A549 (cell line): Measurements from ENCODE around the gene SLC46A1. TPM values are rescaled to one million over a fixed set of nuclear protein-coding genes. Genes with fewer than 3 reads are reported as not detected.

ENCODE experiments used
- BHLHE40 ChIP-seq: IDR thresholded peaks from 2 replicates; pipeline ENCODE4 v1.6.1; 2012; ENCODE audit warnings: low read depth, low read length, inconsistent platforms
- CBX8 ChIP-seq: fragments of 200-600 bp; sonication (generic); IDR thresholded peaks from 2 replicates; pipeline ENCODE4 v1.6.1; 2016
- CEBPB ChIP-seq, 2 experiments: fragments of >200 bp in 1 of 2; sonication (Bioruptor Twin) in 1 of 2; formaldehyde crosslinking in 1 of 2; IDR thresholded peaks; 2 replicates each; pipeline ENCODE4 v1.6.1; 2012 to 2016
- CHD2 ChIP-seq: fragments of 150-350 bp; IDR thresholded peaks from 2 replicates; pipeline ENCODE4 v1.6.1; 2014; ENCODE audit warnings: low read length; ENCODE audit not compliant: partially characterized antibody
- EHF ChIP-seq: fragments of 250-450 bp; sonication (Bioruptor Pico); IDR thresholded peaks from 2 replicates; pipeline ENCODE4 v1.5.0; 2020; ENCODE audit warnings: mild to moderate bottlenecking
- EHMT2 ChIP-seq: fragments of 200-600 bp; sonication (generic); IDR thresholded peaks from 2 replicates; pipeline ENCODE4 v1.6.1; 2016; ENCODE audit warnings: antibody characterized with exemption, low read depth, mild to moderate bottlenecking, moderate library complexity
- EP300 ChIP-seq, 2 experiments: fragments of >200 bp; sonication (Bioruptor Twin); formaldehyde crosslinking; IDR thresholded peaks; 2 replicates in 1 of 2; 3 replicates in 1 of 2; pipeline ENCODE4 v1.6.1; 2016 to 2017
- ESRRA ChIP-seq: fragments of 150-350 bp; IDR thresholded peaks from 2 replicates; pipeline ENCODE4 v1.6.1; 2014; ENCODE audit warnings: mild to moderate bottlenecking, low read length, borderline replicate concordance
- FOSB ChIP-seq: fragments of 250-450 bp; sonication (Bioruptor Pico); IDR thresholded peaks from 2 replicates; pipeline ENCODE4 v1.5.0; 2020; ENCODE audit warnings: mild to moderate bottlenecking, moderate library complexity
- FOSL2 ChIP-seq, 2 experiments: fragments of 450-650 bp in 1 of 2; fragments of >200 bp in 1 of 2; sonication (Bioruptor Twin) in 1 of 2; formaldehyde crosslinking; IDR thresholded peaks; 2 replicates each; pipeline versions ENCODE4 v1.5.0 to v1.6.1; 2016 to 2020; ENCODE audit warnings: mild to moderate bottlenecking in 1 of 2, moderate library complexity in 1 of 2
- GATA3 ChIP-seq: IDR thresholded peaks from 2 replicates; pipeline ENCODE4 v1.6.1; 2012; ENCODE audit warnings: borderline replicate concordance
- HDAC2 ChIP-seq: fragments of 200-600 bp; sonication (generic); IDR thresholded peaks from 2 replicates; pipeline ENCODE4 v1.6.1; 2016
- HEYL ChIP-seq: fragments of 250-450 bp; sonication (Bioruptor Pico); IDR thresholded peaks from 2 replicates; pipeline ENCODE4 v1.8.0; 2021; ENCODE audit warnings: mild to moderate bottlenecking, moderate library complexity
- HOXA7 ChIP-seq: fragments of 250-450 bp; sonication (Bioruptor Pico); IDR thresholded peaks from 2 replicates; pipeline ENCODE4 v1.5.0; 2020; ENCODE audit warnings: mild to moderate bottlenecking, moderate library complexity
- HOXB5 ChIP-seq: fragments of 250-450 bp; sonication (Bioruptor Pico); IDR thresholded peaks from 2 replicates; pipeline ENCODE4 v1.5.0; 2020; ENCODE audit warnings: mild to moderate bottlenecking, moderate library complexity
- JUNB ChIP-seq: fragments of >200 bp; sonication (Bioruptor Twin); formaldehyde crosslinking; IDR thresholded peaks from 2 replicates; pipeline ENCODE4 v1.6.1; 2016
- KDM5A ChIP-seq: fragments of 200-600 bp; sonication (generic); IDR thresholded peaks from 2 replicates; pipeline ENCODE4 v1.6.1; 2016; ENCODE audit warnings: antibody characterized with exemption, mild to moderate bottlenecking
- MYC ChIP-seq: IDR thresholded peaks from 2 replicates; pipeline ENCODE4 v1.6.1; 2012; ENCODE audit warnings: mild to moderate bottlenecking, inconsistent platforms, low read length, improper control_type of control experiment, borderline replicate concordance
- POLR2A ChIP-seq: IDR thresholded peaks from 2 replicates; pipeline ENCODE4 v1.6.1; 2012; ENCODE audit warnings: mild to moderate bottlenecking, low read length
- POLR2AphosphoS2 ChIP-seq: conservative IDR thresholded peaks from 2 replicates; pipeline ENCODE4 v1.6.1; 2012; ENCODE audit warnings: low read length, improper control_type of control experiment, inconsistent platforms
- RAD21 ChIP-seq, 2 experiments: fragments of >200 bp in 1 of 2; sonication (Bioruptor Twin) in 1 of 2; formaldehyde crosslinking in 1 of 2; IDR thresholded peaks in 1 of 2; conservative IDR thresholded peaks in 1 of 2; 2 replicates in 1 of 2; 3 replicates in 1 of 2; pipeline ENCODE4 v1.6.1; 2012 to 2018; ENCODE audit warnings: inconsistent platforms in 1 of 2
- RARB ChIP-seq: fragments of 250-450 bp; sonication (Bioruptor Pico); IDR thresholded peaks from 2 replicates; pipeline ENCODE4 v1.8.0; 2021; ENCODE audit warnings: mild to moderate bottlenecking, moderate library complexity
- RCOR1 ChIP-seq: fragments of 150-350 bp; IDR thresholded peaks from 2 replicates; pipeline ENCODE4 v1.6.1; 2014; ENCODE audit warnings: antibody characterized with exemption, low read length, low read depth
- RFX5 ChIP-seq: fragments of 450-650 bp; IDR thresholded peaks from 2 replicates; pipeline ENCODE4 v1.7.1; 2014; ENCODE audit warnings: antibody characterized with exemption, mild to moderate bottlenecking, moderate library complexity
- ZNF302 ChIP-seq: fragments of 250-450 bp; sonication (Bioruptor Pico); IDR thresholded peaks from 2 replicates; pipeline ENCODE4 v1.9.0; 2021; ENCODE audit warnings: inconsistent platforms, mild to moderate bottlenecking, moderate library complexity
- ZSCAN20 ChIP-seq: fragments of 250-450 bp; sonication (Bioruptor Pico); IDR thresholded peaks from 2 replicates; pipeline ENCODE4 v1.8.0; 2022; ENCODE audit warnings: mild to moderate bottlenecking, moderate library complexity
- polyA plus RNA-seq, 4 experiments: library from polyadenylated mRNA; depleted of rRNA in 3 of 4; stranded (reverse); fragments of >200 nt; fragmentation: RNase III in 1 of 4; extraction: RNeasy Plus Mini Kit Qiagen cat#74134 plus additional on column Dnase treatment in 1 of 4; gene quantifications; 2 replicates in 3 of 4; 3 replicates in 1 of 4; pipeline ENCODE4 v1.2.3, GENCODE V29; 2011 to 2017
- TF ChIP-seq, protein P1 (sequence below): fragments of 200-600 bp; sonication (generic); IDR thresholded peaks from 2 replicates; pipeline ENCODE4 v1.6.1; 2016; ENCODE audit warnings: antibody characterized with exemption, mild to moderate bottlenecking, moderate library complexity
- TF ChIP-seq, protein P2 (sequence below): IDR thresholded peaks from 2 replicates; pipeline ENCODE4 v1.6.1; 2012; ENCODE audit warnings: low read depth, borderline replicate concordance
- TF ChIP-seq, protein P3 (sequence below): IDR thresholded peaks from 2 replicates; pipeline ENCODE4 v1.6.1; 2012
- TF ChIP-seq, protein P4 (sequence below): fragments of >200 bp; sonication (Bioruptor Twin); formaldehyde crosslinking; IDR thresholded peaks from 3 replicates; pipeline ENCODE4 v1.5.1; 2016
- TF ChIP-seq, protein P5 (sequence below): IDR thresholded peaks from 2 replicates; pipeline ENCODE4 v1.6.1; 2012
- TF ChIP-seq, protein P6 (sequence below): fragments of 150-350 bp; IDR thresholded peaks from 2 replicates; pipeline ENCODE4 v1.6.1; 2014; ENCODE audit warnings: low read depth, mild to moderate bottlenecking, low read length
- TF ChIP-seq, protein P7 (sequence below): fragments of 450-650 bp; IDR thresholded peaks from 2 replicates; pipeline ENCODE4 v1.6.1; 2014; ENCODE audit warnings: antibody characterized with exemption

The SLC46A1 gene
- polyA plus RNA-seq, 2 of the 4 experiments (the other 2 are of a cell fraction): 12.8 to 23.7 TPM

DNA sequence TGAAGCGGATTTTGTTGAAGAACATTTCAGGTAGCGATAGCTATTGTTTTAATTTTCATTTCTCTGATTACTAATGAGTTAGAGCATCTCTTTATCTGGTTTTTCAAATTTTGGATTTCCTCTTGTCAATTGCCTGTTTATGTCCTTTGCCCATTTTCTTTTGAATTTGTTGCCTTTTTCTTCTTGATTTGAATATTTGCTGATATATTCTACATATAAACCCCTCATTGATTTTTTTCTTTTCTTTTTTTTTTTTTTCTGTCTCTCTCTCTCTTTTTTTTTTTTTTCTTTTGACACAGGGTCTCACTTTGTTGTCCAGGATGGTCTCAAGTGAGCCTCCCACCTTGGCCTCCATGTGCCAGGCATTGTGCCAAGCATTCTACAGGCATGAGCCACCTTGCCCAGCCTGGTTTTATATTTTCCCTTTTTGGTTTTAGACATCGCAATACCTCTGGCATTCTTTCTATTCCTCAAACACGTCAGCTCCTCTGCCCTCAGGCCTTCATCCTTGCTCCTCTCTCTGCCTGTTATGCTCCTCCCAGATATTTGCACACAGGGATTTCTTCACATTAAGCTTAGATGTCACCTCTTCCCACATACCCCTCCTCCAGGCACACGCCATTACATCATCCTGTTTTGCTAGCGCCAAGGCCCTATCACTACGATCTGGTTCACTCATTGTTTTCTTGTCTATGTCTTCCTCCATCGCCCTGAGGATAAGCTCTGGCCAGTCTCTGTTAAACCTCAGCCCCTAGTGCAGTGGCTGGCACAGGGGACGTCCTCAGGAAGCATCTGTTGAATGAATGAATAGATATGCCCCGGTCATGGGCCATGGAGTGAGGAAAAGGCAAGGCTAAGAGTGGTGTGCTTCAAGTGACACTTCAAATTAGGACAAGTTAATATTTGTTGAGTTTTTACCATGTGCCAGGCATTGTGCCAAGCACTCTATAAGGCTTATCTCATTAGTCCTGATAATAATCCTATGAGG, 25.9 kb downstream of the SLC46A1 start (continued):
- TF ChIP-seq, protein P1, sequence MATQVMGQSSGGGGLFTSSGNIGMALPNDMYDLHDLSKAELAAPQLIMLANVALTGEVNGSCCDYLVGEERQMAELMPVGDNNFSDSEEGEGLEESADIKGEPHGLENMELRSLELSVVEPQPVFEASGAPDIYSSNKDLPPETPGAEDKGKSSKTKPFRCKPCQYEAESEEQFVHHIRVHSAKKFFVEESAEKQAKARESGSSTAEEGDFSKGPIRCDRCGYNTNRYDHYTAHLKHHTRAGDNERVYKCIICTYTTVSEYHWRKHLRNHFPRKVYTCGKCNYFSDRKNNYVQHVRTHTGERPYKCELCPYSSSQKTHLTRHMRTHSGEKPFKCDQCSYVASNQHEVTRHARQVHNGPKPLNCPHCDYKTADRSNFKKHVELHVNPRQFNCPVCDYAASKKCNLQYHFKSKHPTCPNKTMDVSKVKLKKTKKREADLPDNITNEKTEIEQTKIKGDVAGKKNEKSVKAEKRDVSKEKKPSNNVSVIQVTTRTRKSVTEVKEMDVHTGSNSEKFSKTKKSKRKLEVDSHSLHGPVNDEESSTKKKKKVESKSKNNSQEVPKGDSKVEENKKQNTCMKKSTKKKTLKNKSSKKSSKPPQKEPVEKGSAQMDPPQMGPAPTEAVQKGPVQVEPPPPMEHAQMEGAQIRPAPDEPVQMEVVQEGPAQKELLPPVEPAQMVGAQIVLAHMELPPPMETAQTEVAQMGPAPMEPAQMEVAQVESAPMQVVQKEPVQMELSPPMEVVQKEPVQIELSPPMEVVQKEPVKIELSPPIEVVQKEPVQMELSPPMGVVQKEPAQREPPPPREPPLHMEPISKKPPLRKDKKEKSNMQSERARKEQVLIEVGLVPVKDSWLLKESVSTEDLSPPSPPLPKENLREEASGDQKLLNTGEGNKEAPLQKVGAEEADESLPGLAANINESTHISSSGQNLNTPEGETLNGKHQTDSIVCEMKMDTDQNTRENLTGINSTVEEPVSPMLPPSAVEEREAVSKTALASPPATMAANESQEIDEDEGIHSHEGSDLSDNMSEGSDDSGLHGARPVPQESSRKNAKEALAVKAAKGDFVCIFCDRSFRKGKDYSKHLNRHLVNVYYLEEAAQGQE: no peak
- TF ChIP-seq POLR2AphosphoS2 (no peak), RARB (CRISPR knock-in tag) (no peak), ZNF302 (no peak), FOSL2 (IDR thresholded peaks at IDR 0.05) (no peak), FOSL2 (CRISPR knock-in tag; IDR thresholded peaks at IDR 0.05) (no peak), HEYL (CRISPR knock-in tag) (no peak), EHMT2 (no peak), FOSB (CRISPR knock-in tag) (no peak), MYC (no peak), CBX8 (no peak), RAD21 (conservative IDR thresholded peaks at IDR 0.05 in 1 of 2, IDR thresholded peaks at IDR 0.05 in 1 of 2) (0 out of 5 replicates have a peak, but pooled peaks of 1 of the 2 experiments have one; percentile 25), HDAC2 (no peak), BHLHE40 (no peak), EHF (CRISPR knock-in tag) (no peak), EP300 (IDR thresholded peaks at IDR 0.05) (peak in 1 of 2 experiments; percentile 67; a peak in 2 of 5 replicates), CHD2 (no peak), RFX5 (no peak), RCOR1 (no peak), ESRRA (no peak), GATA3 (peak; percentile 17; the same call in 1 of the 2 replicates), POLR2A (no peak), KDM5A (no peak), ZSCAN20 (CRISPR knock-in tag) (no peak), JUNB (0 out of 2 replicates have a peak, but pooled peaks have one; percentile 27), HOXA7 (no peak), CEBPB (IDR thresholded peaks at IDR 0.05) (peak; percentile 72 to 85), HOXB5 (no peak)
- TF ChIP-seq, protein P2, sequence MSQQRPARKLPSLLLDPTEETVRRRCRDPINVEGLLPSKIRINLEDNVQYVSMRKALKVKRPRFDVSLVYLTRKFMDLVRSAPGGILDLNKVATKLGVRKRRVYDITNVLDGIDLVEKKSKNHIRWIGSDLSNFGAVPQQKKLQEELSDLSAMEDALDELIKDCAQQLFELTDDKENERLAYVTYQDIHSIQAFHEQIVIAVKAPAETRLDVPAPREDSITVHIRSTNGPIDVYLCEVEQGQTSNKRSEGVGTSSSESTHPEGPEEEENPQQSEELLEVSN: no peak
- TF ChIP-seq, protein P3, sequence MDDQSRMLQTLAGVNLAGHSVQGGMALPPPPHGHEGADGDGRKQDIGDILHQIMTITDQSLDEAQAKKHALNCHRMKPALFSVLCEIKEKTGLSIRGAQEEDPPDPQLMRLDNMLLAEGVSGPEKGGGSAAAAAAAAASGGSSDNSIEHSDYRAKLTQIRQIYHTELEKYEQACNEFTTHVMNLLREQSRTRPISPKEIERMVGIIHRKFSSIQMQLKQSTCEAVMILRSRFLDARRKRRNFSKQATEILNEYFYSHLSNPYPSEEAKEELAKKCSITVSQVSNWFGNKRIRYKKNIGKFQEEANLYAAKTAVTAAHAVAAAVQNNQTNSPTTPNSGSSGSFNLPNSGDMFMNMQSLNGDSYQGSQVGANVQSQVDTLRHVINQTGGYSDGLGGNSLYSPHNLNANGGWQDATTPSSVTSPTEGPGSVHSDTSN: no peak
- TF ChIP-seq, protein P4, sequence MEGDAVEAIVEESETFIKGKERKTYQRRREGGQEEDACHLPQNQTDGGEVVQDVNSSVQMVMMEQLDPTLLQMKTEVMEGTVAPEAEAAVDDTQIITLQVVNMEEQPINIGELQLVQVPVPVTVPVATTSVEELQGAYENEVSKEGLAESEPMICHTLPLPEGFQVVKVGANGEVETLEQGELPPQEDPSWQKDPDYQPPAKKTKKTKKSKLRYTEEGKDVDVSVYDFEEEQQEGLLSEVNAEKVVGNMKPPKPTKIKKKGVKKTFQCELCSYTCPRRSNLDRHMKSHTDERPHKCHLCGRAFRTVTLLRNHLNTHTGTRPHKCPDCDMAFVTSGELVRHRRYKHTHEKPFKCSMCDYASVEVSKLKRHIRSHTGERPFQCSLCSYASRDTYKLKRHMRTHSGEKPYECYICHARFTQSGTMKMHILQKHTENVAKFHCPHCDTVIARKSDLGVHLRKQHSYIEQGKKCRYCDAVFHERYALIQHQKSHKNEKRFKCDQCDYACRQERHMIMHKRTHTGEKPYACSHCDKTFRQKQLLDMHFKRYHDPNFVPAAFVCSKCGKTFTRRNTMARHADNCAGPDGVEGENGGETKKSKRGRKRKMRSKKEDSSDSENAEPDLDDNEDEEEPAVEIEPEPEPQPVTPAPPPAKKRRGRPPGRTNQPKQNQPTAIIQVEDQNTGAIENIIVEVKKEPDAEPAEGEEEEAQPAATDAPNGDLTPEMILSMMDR: no peak
- TF ChIP-seq, protein P5, sequence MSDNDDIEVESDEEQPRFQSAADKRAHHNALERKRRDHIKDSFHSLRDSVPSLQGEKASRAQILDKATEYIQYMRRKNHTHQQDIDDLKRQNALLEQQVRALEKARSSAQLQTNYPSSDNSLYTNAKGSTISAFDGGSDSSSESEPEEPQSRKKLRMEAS: no peak
- TF ChIP-seq, protein P6, sequence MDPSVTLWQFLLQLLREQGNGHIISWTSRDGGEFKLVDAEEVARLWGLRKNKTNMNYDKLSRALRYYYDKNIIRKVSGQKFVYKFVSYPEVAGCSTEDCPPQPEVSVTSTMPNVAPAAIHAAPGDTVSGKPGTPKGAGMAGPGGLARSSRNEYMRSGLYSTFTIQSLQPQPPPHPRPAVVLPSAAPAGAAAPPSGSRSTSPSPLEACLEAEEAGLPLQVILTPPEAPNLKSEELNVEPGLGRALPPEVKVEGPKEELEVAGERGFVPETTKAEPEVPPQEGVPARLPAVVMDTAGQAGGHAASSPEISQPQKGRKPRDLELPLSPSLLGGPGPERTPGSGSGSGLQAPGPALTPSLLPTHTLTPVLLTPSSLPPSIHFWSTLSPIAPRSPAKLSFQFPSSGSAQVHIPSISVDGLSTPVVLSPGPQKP: no peak
- TF ChIP-seq, protein P7, sequence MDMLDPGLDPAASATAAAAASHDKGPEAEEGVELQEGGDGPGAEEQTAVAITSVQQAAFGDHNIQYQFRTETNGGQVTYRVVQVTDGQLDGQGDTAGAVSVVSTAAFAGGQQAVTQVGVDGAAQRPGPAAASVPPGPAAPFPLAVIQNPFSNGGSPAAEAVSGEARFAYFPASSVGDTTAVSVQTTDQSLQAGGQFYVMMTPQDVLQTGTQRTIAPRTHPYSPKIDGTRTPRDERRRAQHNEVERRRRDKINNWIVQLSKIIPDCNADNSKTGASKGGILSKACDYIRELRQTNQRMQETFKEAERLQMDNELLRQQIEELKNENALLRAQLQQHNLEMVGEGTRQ: no peak
